ENCODE measurements around the gene TP53I13. TPM values are rescaled to one million over a fixed set of nuclear protein-coding genes. Genes with fewer than 3 reads are reported as not detected.
A peak's percentile ranks its signal among the peaks of the same experiment; 100 is the strongest.

Gene TP53I13
- total RNA-seq, 1 experiment from 2014 or later: 123 TPM

DNA sequence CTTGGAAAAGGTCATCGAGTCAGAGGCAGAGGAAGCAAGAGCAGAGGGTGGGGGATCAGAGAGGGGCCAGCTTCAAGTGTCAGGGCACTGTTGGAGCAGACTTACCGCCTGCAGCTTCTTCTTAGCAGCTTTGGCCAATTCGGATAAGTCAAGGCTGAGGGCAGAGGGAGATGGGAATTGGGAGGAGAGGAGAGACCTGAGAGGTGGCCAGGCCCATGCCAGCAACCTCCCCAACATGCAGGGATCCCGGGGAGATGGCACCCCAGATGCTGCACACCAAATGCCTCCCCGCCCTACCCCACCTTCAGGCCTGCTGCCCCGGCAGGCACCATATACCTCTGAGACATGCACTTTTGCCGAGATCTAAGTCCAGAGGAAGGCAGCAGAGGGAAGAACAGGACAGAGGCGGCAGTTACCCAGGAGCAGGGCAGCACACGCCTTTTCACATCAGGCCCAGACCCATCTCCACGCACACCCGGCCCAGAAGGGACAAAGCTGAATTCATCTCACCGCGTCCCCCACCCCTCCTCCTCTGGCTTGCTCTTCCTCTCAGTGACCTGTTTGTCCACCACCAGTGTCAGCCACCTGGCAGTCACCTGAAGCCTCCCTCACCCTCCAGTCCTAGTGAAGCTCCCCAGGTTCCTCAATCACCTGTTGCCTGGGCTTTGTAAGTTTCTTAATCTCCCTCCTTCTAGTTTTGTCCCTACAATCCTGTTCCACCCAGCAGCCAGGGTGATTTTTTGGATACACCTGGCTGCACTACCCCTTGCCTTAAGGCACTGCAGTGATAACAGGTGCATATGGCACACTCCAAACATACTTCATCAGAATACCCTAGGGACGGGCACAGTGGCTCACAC is 10.4 kb downstream of the TP53I13 start:
- intact Hi-C loops (cut with micrococcal nuclease; ENCODE audit: unreplicated experiment): no loop called here
- H3K36me3 ChIP-seq (ENCODE audit: control insufficient read depth, insufficient read depth, low read length): 0 out of 2 replicates have a peak, but pooled peaks cover 2% of the 10 kb centered on the region
- no peak overlapping the region for H3K27ac ChIP-seq (ENCODE audit: low read length)
- TF ChIP-seq, protein P1, sequence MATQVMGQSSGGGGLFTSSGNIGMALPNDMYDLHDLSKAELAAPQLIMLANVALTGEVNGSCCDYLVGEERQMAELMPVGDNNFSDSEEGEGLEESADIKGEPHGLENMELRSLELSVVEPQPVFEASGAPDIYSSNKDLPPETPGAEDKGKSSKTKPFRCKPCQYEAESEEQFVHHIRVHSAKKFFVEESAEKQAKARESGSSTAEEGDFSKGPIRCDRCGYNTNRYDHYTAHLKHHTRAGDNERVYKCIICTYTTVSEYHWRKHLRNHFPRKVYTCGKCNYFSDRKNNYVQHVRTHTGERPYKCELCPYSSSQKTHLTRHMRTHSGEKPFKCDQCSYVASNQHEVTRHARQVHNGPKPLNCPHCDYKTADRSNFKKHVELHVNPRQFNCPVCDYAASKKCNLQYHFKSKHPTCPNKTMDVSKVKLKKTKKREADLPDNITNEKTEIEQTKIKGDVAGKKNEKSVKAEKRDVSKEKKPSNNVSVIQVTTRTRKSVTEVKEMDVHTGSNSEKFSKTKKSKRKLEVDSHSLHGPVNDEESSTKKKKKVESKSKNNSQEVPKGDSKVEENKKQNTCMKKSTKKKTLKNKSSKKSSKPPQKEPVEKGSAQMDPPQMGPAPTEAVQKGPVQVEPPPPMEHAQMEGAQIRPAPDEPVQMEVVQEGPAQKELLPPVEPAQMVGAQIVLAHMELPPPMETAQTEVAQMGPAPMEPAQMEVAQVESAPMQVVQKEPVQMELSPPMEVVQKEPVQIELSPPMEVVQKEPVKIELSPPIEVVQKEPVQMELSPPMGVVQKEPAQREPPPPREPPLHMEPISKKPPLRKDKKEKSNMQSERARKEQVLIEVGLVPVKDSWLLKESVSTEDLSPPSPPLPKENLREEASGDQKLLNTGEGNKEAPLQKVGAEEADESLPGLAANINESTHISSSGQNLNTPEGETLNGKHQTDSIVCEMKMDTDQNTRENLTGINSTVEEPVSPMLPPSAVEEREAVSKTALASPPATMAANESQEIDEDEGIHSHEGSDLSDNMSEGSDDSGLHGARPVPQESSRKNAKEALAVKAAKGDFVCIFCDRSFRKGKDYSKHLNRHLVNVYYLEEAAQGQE (IDR thresholded peaks at IDR 0.05; ENCODE audit: insufficient read depth in 1 of 2, low read depth in 2 of 2, low read length in 1 of 2): no peak
- TF ChIP-seq, protein P2, sequence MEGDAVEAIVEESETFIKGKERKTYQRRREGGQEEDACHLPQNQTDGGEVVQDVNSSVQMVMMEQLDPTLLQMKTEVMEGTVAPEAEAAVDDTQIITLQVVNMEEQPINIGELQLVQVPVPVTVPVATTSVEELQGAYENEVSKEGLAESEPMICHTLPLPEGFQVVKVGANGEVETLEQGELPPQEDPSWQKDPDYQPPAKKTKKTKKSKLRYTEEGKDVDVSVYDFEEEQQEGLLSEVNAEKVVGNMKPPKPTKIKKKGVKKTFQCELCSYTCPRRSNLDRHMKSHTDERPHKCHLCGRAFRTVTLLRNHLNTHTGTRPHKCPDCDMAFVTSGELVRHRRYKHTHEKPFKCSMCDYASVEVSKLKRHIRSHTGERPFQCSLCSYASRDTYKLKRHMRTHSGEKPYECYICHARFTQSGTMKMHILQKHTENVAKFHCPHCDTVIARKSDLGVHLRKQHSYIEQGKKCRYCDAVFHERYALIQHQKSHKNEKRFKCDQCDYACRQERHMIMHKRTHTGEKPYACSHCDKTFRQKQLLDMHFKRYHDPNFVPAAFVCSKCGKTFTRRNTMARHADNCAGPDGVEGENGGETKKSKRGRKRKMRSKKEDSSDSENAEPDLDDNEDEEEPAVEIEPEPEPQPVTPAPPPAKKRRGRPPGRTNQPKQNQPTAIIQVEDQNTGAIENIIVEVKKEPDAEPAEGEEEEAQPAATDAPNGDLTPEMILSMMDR (IDR thresholded peaks at IDR 0.05): no peak
- TF ChIP-seq SIN3A (IDR thresholded peaks at IDR 0.05; ENCODE audit: borderline replicate concordance, insufficient read depth, low read depth, low read length): no peak
- no peaks in the 10 kb centered on the region for H3K4me1 ChIP-seq (ENCODE audit: control insufficient read depth, insufficient read depth, low read length)
- CTCF ChIA-PET: no interaction called here
- ATAC-seq (no peak), DNase-seq (ENCODE audit: low read depth, low spot score) (no peak)
- POLR2A ChIA-PET: no interaction called here
- in situ Hi-C loops (cut with HindIII; ENCODE audit: low pct_unique_long_range_greater_than_20kb, low sequenced_read_pairs): no loop called here
- no TSS peak for BruUV-seq (replicated peaks)
- no peak overlapping the region for H3K4me3 ChIP-seq (ENCODE audit: low read depth in 2 of 2, low read length in 2 of 2)
- H3K9me3 ChIP-seq (ENCODE audit: control insufficient read depth, insufficient read depth, low read depth, low read length): no peaks in the 10 kb centered on the region
- H3K27me3 ChIP-seq (ENCODE audit: control insufficient read depth, insufficient read depth, low read length): no peaks in the 10 kb centered on the region

DNA sequence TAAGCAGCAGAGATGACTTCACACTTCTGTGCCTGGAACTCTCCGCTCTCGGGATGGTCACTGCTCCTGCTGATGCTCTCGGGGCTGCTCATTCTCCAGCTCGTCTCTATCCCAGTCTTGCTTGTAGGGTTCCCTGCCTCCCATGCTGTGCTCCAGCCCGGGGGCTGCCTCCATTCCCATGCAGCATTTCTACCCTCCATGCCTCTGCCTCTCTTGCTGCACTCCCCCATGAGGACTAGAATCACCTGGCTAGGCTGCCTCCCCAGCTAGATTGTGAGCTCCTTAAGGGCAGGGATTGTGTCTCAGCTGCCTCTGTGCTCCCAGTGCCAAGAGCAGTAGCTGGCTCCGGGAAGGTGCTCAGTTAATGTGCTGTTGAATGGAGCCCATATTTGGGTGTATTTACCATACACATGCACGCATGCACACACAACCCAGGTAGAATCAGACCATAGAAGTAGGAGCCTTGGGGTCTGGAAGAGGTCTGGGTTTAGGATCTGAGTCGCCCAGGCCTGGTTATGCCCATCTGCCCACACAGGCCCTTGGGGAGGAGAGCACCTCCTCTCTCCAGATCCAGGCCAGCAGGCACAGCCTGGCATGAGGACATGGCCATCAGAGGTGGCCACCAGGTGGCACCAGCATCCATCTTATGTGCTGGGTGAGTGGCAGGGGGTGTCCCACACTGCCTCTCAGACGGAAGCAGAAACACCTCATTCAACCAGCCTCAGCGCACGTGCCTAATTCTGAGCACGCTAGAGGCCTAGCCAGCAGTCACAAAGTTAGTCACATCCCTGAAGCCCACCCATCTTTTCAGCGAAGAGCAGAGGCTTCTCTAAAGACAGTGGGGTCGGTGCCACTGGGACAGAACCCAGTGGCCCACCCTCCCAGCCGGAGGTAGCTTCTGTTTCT is 11.6 kb downstream of the TP53I13 start:
- in situ Hi-C loops (cut with HindIII; ENCODE audit: low pct_unique_long_range_greater_than_20kb, low sequenced_read_pairs): no loop called here
- TF ChIP-seq POLR2AphosphoS5 (IDR thresholded peaks at IDR 0.05; ENCODE audit: low read depth, low read length): peak; percentile 61; the same call in 1 of the 2 replicates
- TF ChIP-seq TCF7L2 (IDR thresholded peaks at IDR 0.05; ENCODE audit: low read depth, low read length): no peak
- no peak for TF ChIP-seq SIN3A (IDR thresholded peaks at IDR 0.05; ENCODE audit: borderline replicate concordance, insufficient read depth, low read depth, low read length)
- TF ChIP-seq, protein P1 (IDR thresholded peaks at IDR 0.05; ENCODE audit: insufficient read depth in 1 of 2, low read depth in 2 of 2, low read length in 1 of 2): peak in 1 of 2 experiments; percentile 69; a peak in 1 of 4 replicates
- TF ChIP-seq, protein P2 (IDR thresholded peaks at IDR 0.05): peak; percentile 93
- 0 out of 2 replicates have a peak, but pooled peaks cover 2% of the 10 kb centered on the region for H3K36me3 ChIP-seq (ENCODE audit: control insufficient read depth, insufficient read depth, low read length)
- ChIA-PET POLR2A (interaction anchor here (0.6 kb wide), 1 partner anchor 47 kb away, joined by 4 read pairs; no protein-coding TSS in a partner anchor), CTCF (interaction anchor here (0.6 to 1.9 kb wide), 8 partner anchors 11 to 290 kb away, joined by 3 to 13 read pairs (median 5); partner anchors contain the start of genes ANKRD13B and TP53I13)
- H3K27ac ChIP-seq (ENCODE audit: low read length): no peak overlapping the region
- ATAC-seq (peak; percentile 94), DNase-seq (ENCODE audit: low read depth, low spot score) (no peak)
- no peaks in the 10 kb centered on the region; the same call in 1 of the 2 replicates for H3K4me1 ChIP-seq (ENCODE audit: control insufficient read depth, insufficient read depth, low read length)
- no peaks in the 10 kb centered on the region for H3K9me3 ChIP-seq (ENCODE audit: control insufficient read depth, insufficient read depth, low read depth, low read length)
- intact Hi-C loops (cut with micrococcal nuclease; ENCODE audit: unreplicated experiment): no loop called here
- TSS peak; percentile 44 for BruUV-seq (replicated peaks)
- H3K27me3 ChIP-seq (ENCODE audit: control insufficient read depth, insufficient read depth, low read length): no peaks in the 10 kb centered on the region
- no peak overlapping the region for H3K4me3 ChIP-seq (ENCODE audit: low read depth in 2 of 2, low read length in 2 of 2)

Measured in Panc1 (cell line).